ENCODE results near the gene NUTM1.
"Not testable (repeated sequence)": the region's sequence is repeated elsewhere in the genome, so short reads cannot be mapped to it uniquely, and the experiment has no call there.

Gene NUTM1

DNA sequence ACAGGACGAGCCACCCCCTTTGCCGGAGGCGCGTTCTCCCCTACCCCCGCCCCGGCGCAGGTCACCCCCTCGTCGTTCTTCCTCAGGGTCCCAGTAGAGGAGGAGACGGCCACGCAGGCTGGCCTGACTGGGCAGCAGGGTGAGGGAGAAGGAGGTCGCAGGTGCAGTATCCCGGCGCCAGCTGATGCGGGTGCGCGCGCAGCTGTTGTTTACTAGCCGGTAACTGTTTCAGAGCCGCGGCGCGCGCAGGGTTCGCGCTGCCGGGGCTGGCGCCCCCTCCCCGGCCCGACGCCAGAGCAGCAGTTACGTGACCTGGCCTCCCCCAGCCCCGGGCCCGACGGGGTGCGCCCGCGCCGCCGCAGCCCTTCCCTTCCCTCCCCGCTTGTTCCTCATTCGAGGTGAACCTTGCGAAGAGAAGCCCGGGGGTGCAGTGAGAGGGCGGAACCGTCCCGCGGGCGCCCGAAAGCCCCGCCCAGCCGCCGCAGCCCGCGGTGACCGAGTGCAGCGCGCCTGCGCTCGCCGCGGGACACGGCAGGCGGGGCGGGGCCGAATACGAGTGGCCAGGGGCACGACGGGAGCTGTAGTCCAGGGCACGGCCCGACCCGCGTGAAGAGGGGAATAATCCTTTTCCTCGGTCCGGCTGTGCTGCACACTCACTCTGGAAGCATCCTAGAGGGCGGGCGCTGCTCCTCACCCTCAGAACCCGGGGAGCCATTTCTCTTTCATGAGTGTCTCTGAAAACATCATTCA is 5.4 kb upstream of the NUTM1 start, which contains the start of gene SLC12A6:
SLC12A6 (minus strand) TSS at position 225 of the 750 bp plus-strand sequence. CDS start 1,101 bp downstream, outside the sequence.
- peak; percentile 82 for DNase-seq (ENCODE audit: low spot score)
- FAIRE-seq = no peak

DNA sequence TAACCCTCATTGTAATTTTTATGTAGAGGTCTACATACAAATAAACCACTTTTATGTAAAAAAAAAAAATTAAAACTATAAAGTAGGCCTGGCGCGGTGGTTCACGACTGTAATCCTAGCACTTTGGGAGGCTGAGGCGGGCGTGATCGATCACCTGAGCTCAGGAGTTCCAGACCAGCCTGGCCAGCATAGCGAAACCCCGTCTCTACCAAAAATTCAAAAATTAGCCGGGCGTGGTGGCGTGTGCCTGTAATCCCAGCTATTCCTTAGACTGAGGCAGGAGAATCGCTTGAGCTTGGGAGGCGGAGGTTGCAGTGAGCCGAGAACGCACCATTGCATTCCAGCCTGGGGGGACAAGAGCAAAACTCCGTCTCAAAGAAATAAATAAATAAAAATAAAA is 4.8 kb upstream of the NUTM1 start:
- no peak for FAIRE-seq

DNA sequence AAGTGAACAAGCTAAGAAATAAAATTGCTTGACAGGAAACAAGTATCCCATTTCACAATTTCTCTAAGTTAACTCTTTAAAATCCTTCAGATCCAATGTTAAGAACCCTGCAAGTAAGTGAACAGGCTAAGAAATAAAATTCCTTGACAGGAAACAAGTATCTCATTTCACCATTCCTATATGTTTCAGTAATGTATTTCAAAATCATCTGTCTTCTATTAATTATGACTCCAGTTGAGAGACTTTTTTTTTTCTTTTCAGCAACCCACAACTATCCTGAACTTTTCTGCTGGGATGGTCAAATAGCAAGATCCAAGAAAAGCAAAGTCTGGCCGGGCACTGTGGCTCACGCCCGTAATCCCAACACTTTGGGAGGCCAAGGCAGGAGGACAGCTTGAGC is 3.2 kb upstream of the NUTM1 start:
- DNase-seq (ENCODE audit: low spot score) (no peak), FAIRE-seq (no peak)

More for the DNA sequence above, 4.8 kb upstream of the NUTM1 start:
- no peak for DNase-seq (ENCODE audit: low spot score)

DNA sequence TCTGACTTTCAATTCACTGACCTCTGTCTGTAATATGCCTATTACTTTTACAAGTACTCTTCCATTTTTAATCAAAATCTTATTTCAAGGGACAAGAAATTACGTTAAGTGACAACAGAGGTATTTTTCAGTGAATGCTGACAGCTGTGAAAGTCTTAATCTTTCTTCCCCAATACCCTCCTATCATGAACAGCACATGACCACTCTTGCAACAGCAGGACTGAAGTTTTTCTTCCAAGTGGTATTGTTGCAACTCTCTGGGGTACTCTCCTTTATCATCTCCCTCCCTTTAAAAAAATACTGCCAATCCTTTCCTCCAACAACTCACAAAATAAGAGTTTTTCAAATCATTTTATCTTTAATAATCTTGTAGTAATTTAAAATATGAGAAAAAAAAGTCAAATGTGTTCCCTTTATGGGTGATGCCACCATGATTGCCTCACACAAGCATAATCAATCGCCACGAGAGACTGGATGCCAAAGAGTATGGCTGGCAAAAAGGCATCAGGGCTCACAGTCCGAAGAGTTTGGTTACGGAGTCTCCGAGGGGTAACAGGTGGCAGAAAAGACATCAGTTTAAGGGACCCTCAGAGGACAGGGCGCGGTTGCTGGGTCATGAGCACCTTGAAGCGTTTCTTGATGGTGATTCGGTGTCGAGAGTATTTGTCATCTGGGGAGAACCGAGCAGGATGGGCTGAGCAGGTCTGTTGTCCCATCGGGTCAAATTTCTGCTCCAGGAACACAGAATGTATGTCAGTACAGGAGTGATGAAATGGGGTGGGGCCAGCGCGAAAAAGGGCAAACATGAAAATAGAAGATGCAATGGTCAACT is 1.5 kb upstream of the NUTM1 start:
- DNase-seq (ENCODE audit: low spot score) = no peak
- no peak for FAIRE-seq

DNA sequence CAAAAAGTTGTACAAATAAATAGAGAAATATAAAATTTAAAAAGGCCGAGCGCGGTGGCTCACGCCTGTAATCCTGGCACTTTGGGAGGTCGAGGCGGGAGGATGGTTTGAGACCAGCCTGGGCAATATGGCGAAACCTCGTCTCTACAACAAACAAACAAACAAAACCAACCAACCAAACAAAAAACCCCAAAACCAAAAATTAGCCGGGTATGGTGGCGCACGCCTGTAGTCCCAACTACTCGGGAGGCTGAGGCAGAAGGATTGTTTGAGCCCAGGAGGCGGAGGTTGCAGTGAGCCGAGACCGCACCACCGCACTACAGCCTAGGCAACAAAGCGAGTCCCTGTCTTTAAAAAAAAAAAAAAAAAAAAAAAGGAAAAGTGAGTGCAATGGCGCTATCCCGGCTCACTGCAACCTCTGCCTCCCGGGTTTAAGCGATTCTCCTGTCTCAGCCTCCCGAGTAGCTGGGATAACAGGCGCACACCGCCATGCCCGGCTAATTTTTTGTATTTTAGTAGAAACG is 840 bp upstream of the NUTM1 start:
- not testable (repeated sequence) for DNase-seq (ENCODE audit: low spot score); FAIRE-seq

DNA sequence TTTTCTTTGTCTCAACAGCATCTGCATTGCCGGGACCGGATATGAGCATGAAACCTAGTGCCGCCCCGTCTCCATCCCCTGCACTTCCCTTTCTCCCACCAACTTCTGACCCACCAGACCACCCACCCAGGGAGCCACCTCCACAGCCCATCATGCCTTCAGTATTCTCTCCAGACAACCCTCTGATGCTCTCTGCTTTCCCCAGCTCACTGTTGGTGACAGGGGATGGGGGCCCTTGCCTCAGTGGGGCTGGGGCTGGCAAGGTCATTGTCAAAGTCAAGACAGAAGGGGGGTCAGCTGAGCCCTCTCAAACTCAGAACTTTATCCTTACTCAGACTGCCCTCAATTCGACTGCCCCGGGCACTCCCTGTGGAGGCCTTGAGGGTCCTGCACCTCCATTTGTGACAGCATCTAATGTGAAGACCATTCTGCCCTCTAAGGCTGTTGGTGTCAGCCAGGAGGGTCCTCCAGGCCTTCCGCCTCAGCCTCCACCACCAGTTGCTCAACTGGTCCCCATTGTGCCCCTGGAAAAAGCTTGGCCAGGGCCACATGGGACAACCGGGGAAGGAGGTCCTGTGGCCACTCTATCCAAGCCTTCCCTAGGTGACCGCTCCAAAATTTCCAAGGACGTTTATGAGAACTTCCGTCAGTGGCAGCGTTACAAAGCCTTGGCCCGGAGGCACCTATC is 5.0 kb downstream of the NUTM1 start:
- no peak for FAIRE-seq
- no peak for DNase-seq (ENCODE audit: low spot score)

DNA sequence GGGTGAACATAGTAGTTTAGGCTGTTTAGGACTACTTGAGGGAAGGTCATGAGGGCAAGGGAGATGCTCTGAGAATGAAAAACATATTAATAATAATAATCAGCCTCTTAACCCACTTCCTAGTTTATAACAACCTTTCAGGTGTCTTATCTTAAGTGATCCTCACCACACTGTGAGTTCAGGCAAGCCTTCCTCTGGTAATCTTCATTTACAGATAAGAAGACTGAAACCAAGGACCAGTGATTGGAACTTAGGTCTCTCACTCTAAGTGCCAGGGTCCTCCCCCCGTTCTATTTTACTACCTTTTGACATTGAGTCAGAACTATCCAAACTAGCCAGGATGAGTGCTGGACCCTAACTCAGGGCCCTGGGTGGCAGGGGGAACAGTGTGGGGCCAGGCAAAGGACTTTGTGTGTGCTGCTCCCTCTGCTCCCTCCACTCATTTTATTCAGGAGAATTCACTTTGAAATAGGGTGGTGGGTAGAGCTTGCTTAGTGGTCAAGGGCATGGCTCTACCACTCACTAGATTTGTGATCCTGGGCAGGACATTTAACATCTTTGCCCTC is 5.7 kb downstream of the NUTM1 start:
- no peak for DNase-seq (ENCODE audit: low spot score)
- FAIRE-seq = no peak

DNA sequence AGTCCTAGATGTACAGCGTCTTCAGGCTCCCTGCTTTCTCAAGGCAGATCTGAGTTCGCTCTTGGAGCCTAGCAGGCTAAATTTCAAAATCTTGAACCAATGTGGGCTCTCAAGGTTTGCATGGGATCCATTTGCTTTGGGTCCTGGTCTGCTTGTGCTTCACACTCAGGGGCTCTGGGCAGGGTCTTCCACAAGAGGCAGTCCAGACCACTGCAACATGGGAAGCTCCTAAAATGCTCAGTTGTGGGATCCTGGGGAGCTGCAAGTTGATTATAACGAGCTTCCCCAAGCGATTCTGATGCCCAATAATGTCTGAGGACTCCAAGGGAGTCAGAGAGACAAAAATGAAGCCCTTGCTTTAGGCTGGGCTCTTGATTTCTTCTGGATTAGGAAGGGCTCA is 6.7 kb downstream of the NUTM1 start:
- no peak for DNase-seq (ENCODE audit: low spot score)

DNA sequence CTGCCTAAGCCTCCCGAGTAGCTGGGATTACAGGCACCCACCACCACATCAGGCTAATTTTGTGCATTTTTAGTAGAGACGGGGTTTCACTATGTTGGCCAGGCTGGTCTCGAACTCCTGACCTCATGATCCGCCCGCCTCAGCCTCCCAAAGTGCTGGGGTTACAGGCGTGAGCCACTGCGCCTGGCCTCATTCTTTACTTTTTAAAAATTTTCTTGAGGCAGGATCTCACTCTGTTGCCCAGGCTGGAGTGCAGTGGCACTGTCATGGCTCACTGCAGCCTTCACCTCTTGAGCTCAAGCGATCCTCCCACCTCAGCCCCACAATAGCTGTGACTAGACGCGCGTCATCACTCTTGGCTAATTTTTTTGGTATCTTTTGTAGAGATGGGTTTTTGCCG is 9.9 kb downstream of the NUTM1 start:
- not testable (repeated sequence) for FAIRE-seq; DNase-seq (ENCODE audit: low spot score)

More for the DNA sequence above, 6.7 kb downstream of the NUTM1 start:
- no peak for FAIRE-seq

DNA sequence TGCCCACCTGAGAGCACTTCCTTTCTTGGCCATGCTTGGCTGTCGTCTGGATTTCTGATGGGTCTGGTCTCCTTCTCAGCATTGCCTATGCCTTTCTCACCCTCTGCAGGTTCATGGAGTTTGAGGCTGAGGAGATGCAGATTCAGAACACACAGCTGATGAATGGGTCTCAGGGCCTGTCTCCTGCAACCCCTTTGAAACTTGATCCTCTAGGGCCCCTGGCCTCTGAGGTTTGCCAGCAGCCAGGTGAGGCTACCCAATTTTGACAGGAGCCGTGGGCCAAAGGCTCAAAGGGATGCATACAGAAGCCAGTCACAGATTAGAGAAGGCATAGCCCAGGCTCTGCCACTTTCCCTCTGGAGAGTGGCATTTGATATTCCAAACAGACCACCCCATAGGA is 10.5 kb downstream of the NUTM1 start:
- DNase-seq (ENCODE audit: low spot score) = no peak
- no peak for FAIRE-seq

DNA sequence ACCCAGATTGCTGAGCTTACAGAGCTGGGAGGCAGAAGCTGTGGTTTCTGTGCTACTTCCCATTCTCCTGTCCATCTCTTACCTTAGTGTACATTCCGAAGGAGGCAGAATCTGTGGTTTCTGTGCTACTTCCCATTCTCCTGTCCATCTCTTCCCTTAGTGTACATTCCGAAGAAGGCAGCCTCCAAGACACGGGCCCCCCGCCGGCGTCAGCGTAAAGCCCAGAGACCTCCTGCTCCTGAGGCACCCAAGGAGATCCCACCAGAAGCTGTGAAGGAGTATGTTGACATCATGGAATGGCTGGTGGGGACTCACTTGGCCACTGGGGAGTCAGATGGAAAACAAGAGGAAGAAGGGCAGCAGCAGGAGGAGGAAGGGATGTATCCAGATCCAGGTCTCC is 11.2 kb downstream of the NUTM1 start:
- no peak for DNase-seq (ENCODE audit: low spot score)
- FAIRE-seq = no peak

DNA sequence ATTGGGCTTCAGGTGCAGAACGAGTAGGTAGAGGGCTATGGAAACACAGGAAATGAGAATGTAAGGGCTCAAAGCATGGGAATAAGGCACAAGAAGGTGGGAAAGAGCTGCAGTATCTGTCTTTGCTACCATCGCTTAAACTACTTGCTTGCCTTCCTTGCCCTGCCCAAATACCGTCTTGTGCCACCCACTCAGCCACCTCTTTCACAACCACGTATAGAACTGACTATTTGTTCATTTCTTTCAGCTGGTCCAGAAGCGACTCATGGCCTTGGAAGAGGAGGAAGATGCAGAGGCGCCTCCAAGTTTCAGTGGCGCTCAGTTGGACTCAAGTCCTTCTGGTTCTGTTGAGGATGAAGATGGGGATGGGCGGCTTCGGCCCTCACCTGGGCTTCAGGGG is 12.1 kb downstream of the NUTM1 start:
- no peak for FAIRE-seq
- DNase-seq (ENCODE audit: low spot score) = no peak

DNA sequence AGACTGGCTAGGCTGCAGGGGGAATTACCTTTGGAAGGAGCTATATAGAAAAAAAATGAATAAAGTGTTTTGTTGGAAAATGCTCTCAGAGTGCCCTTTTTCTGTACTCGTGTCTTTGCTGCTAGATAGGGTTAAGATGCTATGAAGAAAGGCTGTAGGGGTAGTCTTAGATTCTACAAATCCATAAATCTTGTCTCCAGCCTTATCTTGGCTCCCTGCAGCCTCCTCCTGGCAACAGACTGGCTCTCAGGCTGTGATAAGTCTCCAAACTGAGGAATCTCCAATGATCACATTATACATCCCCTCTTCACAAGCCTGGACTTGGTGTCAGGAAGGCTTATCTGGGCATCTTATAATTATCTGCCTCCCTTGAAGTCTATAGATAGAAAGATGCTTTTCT is 14.5 kb downstream of the NUTM1 start:
- no peak for FAIRE-seq
- no peak for DNase-seq (ENCODE audit: low spot score)

DNA sequence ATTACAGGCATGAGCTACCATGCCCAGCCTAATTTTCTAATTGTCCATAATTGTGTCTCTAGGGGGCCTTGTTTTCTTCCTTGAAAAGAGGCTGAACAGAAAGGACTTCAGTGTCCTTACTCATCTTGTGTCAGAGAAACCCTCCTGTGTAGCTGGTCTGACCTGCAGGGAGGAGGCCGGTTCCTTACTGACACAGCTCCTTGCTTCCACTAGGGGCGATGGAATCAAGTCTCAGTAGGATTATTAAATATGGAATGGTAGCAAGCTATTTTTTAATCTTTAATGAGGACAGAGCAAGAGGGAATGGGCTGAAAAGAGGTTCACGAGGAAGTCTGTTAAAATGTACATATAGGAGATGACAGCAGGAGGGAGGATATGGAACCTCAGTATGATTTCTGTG is 15.3 kb downstream of the NUTM1 start:
- DNase-seq (ENCODE audit: low spot score) (no peak), FAIRE-seq (no peak)

DNA sequence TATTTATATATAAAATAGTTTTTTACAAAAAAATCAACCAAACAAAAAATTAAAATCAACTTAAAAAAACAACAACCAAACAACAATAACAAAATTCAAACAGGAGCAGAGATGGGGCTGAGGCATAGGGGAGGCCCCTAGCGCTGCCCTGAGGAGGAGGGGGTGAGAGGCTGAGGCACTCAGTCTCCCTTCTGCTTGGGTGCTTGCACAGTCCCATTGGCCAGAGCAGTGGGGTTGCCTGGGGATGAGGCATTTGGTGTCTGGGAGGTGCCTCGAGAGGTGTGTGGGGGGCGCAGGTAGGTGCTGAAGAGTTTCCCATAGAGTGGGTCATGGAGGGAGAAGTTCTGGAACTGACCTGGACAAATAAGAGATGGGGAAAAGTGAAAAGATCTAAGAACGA is 15.8 kb downstream of the NUTM1 start:
- DNase-seq (ENCODE audit: low spot score) (no peak), FAIRE-seq (no peak)

DNA sequence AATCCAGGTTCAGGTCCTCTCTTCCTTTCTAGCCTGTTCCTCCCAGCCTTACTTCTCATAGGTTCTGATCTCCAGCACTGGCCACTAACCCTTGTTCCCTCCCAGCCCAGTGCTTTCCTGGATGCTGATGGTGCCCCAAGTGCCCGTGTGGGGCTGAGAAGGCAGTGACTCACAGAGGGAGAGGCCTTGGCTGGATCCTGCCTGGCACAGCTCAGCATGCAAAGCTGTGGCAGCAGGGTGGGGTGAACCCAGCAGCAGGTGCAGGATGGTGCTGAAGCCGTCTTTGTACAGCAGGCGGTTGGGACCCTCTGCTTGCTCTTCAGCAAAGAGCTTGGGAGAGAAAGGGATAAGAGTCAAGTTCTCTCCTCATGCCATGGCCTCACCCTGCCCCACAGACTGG is 16.3 kb downstream of the NUTM1 start:
- FAIRE-seq = no peak
- no peak for DNase-seq (ENCODE audit: low spot score)

DNA sequence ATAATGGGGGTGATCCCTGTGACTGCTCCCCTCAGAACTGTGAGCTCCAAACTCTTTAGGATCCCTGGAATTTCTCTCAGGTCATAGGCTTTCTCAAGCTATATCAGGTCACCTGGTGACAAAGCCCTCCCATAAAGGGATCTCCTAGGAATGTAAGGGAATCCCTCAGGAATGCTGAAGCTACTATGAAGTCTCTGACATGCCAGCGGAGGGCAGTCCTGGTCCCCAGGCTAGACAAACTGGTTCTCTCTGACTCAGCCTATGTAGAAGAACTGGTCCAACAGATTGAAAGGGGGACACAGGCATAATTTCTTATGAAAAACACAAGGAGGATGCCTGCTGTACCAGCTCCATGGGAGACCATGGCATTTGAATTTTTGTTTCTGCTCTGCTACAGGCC is 17.2 kb downstream of the NUTM1 start:
- DNase-seq (ENCODE audit: low spot score) (no peak), FAIRE-seq (no peak)

DNA sequence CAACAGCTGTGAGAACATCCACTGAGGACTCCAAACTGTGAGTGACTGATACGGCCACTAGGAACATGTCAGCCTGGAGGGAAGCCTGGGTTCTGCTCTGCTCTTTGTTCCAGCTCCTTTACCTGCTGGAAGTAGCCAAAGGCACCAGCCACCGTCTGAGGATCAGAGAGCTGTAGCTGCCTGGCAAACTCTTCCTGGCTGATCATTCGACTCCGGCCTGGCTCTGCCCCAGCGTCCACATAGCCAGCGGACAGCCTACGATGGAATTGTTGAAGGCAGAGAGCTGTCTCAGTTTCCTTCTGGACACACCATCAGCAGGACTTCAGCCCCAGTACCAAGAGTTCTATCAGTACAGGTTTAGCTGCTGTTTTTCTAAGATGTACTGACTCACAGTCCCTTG is 18.2 kb downstream of the NUTM1 start:
- DNase-seq (ENCODE audit: low spot score) (no peak), FAIRE-seq (no peak)

DNA sequence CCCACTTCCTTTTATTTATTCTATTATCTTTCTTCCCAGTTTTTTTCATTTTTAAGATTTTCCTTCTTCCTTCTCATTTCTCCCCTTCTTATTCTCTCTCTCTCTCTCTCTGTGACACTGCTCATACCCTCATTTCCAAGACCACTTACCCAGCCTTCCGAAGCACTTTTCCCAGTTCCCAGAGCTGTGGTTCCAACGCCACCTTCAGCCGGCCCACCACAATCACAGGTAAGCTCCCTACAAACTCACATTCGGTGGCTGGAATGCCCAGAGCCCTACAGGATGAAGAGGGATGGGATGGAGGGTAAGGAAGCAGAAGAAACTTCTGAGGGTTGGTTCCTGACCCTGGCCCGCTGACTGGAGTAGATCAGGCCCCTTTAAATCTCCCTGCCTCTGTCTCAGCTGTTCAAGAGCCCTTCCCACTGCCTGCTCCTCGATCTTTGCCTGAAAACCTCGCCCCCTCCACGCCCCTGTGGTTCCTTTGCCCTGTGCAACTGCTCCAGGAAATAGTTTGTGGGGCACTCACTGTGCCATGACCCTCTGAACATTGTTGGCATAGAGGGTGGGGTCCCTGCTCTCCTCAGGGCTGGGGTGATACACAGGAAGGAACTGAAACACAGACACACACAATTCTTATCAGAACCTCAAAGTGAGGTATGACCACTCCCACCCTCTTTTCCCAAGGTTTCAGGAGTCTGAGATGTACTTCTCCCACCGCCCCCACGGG is 19.1 kb downstream of the NUTM1 start:
- DNase-seq (ENCODE audit: low spot score) (no peak), FAIRE-seq (no peak)

DNA sequence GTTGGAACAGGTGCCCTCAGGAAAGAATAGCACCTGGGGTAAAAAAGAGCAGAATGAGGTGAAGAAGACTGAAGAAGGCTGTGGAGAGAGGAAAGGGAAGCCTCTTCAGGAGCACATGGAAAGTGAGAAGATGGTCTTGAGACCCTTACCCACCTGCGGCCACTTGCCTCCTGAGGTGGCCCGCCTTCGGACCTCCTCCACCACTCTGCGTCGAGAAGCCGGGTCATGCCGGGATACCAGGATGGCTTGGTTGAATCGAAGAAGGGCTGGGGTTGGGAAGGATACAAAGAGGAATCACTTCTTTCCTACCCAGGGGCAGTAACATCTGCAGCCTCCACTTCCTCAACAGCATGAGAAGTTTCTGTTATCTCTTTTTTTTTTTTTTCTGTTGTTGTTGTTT is 20.9 kb downstream of the NUTM1 start:
- FAIRE-seq (no peak), DNase-seq (ENCODE audit: low spot score) (no peak)

Measured in RCC 7860 (cell line).